H1 (cell line): ENCODE results near the gene RFX2. TPM values are rescaled to one million over a fixed set of nuclear protein-coding genes. Genes with fewer than 3 reads are reported as not detected.

Source experiments
- CTCF ChIA-PET: fragments of 300-600 bp; sonication (Branson Sonifier 250); formaldehyde crosslinking; loops from one replicate; lab custom pipeline; 2021; ENCODE audit not compliant: partially characterized antibody; lab: Charles Lee
- POLR2A ChIA-PET: fragments of 300-600 bp; sonication (Branson Sonifier 250); formaldehyde crosslinking; loops from one replicate; lab custom pipeline; 2021; ENCODE audit warnings: inconsistent platforms; ENCODE audit not compliant: partially characterized antibody; lab: Charles Lee
- DNase-seq, 2 experiments: peaks; one replicate each; pipeline versions ENCODE4 v3.0.0 to v3.0.0-alpha.2; 2010 to 2022; ENCODE audit warnings: low spot score in 2 of 2, low read depth in 1 of 2, mixed read lengths in 1 of 2
- FAIRE-seq: peaks from 2 replicates; lab custom pipeline; 2011; peaks lifted over from hg19 to GRCh38; lab: Jason Lieb, UNC
- H2AFZ ChIP-seq: 2 replicates; pipeline ENCODE4 v1.8.1; 2012; ENCODE audit warnings: low read length, inconsistent platforms
- H2AK5ac ChIP-seq: 2 replicates; pipeline ENCODE4 v1.6.1; 2013; ENCODE audit warnings: low read depth, low read length
- H2BK120ac ChIP-seq: replicated peaks from 2 replicates; pipeline ENCODE3; 2013; ENCODE audit warnings: low read depth, low read length, inconsistent platforms
- H2BK12ac ChIP-seq: 2 replicates; pipeline ENCODE4 v1.6.1; 2013; ENCODE audit warnings: low read depth, low read length
- H2BK15ac ChIP-seq: 2 replicates; pipeline ENCODE4 v1.6.1; 2013; ENCODE audit warnings: low read length
- H2BK20ac ChIP-seq: 2 replicates; pipeline ENCODE4 v1.6.1; 2013; ENCODE audit warnings: low read length
- H2BK5ac ChIP-seq: 2 replicates; pipeline ENCODE4 v1.6.1; 2013; ENCODE audit warnings: low read depth, low read length
- H3K14ac ChIP-seq: 2 replicates; pipeline ENCODE4 v1.6.1; 2013; ENCODE audit warnings: inconsistent platforms; ENCODE audit not compliant: insufficient read length
- H3K18ac ChIP-seq: 2 replicates; pipeline ENCODE4 v1.6.1; 2013; ENCODE audit warnings: low read length; ENCODE audit errors: extremely low read depth
- H3K23ac ChIP-seq: 2 replicates; pipeline ENCODE4 v1.6.1; 2013; ENCODE audit warnings: inconsistent platforms; ENCODE audit not compliant: insufficient read length
- H3K23me2 ChIP-seq: 2 replicates; pipeline ENCODE4 v1.6.1; 2013; ENCODE audit warnings: low read depth, low read length
- H3K27ac ChIP-seq: 2 replicates; pipeline ENCODE4 v1.6.1; 2011; ENCODE audit warnings: low read depth, low read length, inconsistent platforms
- H3K27me3 ChIP-seq, 4 experiments: replicated peaks in 1 of 4; 1 replicate in 1 of 4; 2 replicates in 3 of 4; pipeline versions ENCODE4 v1.6.1 to v1.8.1; 2011 to 2013; ENCODE audit warnings: low read length in 3 of 4, mild to moderate bottlenecking in 3 of 4, inconsistent platforms in 2 of 4, mixed read lengths in 2 of 4, moderate library complexity in 1 of 4; ENCODE audit not compliant: control insufficient read depth in 3 of 4, insufficient read depth in 3 of 4; ENCODE audit errors: extremely low read depth in 1 of 4
- H3K36me3 ChIP-seq, 4 experiments: 2 replicates each; pipeline versions ENCODE4 v1.6.1 to v1.8.1; 2011 to 2013; ENCODE audit warnings: mild to moderate bottlenecking in 4 of 4, low read length in 3 of 4, moderate library complexity in 2 of 4, control low read depth in 1 of 4, inconsistent platforms in 1 of 4; ENCODE audit not compliant: insufficient read depth in 4 of 4, control insufficient read depth in 2 of 4
- H3K4ac ChIP-seq: replicated peaks from 2 replicates; pipeline ENCODE3; 2013; ENCODE audit warnings: low read length, low read depth, mixed read lengths, inconsistent platforms; ENCODE audit not compliant: insufficient read length
- H3K4me1 ChIP-seq, 4 experiments: replicated peaks in 1 of 4; 1 replicate in 1 of 4; 2 replicates in 3 of 4; pipeline versions ENCODE4 v1.6.1 to v1.8.1; 2011 to 2013; ENCODE audit warnings: low read length in 3 of 4, inconsistent platforms in 2 of 4, mixed read lengths in 1 of 4; ENCODE audit not compliant: insufficient read depth in 4 of 4, control insufficient read depth in 3 of 4
- H3K4me2 ChIP-seq, 2 experiments: 2 replicates each; pipeline versions ENCODE4 v1.6.1 to v1.8.1; 2011 to 2013; ENCODE audit warnings: low read depth in 2 of 2, low read length in 2 of 2, control low read depth in 1 of 2, inconsistent platforms in 1 of 2, mild to moderate bottlenecking in 1 of 2; ENCODE audit not compliant: insufficient read depth in 1 of 2
- H3K4me3 ChIP-seq, 4 experiments: fragments of 200-600, 300-600 bp in 1 of 4; sonication (generic), shearing (Covaris generic), sonication (Bioruptor Twin) in 1 of 4; 2 replicates each; pipeline versions ENCODE4 v1.5.1 to v1.8.1; 2011 to 2016; ENCODE audit warnings: low read length in 4 of 4, low read depth in 3 of 4, control low read depth in 2 of 4, inconsistent platforms in 2 of 4, mild to moderate bottlenecking in 2 of 4, mixed read lengths in 1 of 4, moderate library complexity in 1 of 4; ENCODE audit not compliant: insufficient read depth in 2 of 4; ENCODE audit errors: extremely low read depth in 1 of 4
- H3K56ac ChIP-seq: replicated peaks from 2 replicates; pipeline ENCODE3; 2013; ENCODE audit warnings: low read depth, mild to moderate bottlenecking, mixed read lengths, low read length, inconsistent platforms; ENCODE audit not compliant: insufficient read length
- H3K79me1 ChIP-seq: 2 replicates; pipeline ENCODE4 v1.6.1; 2013; ENCODE audit warnings: low read depth, low read length, control low read depth
- H3K79me2 ChIP-seq, 2 experiments: 2 replicates each; pipeline versions ENCODE4 v1.6.1 to v1.8.1; 2012 to 2013; ENCODE audit warnings: low read length in 2 of 2, mild to moderate bottlenecking in 2 of 2, inconsistent platforms in 1 of 2; ENCODE audit not compliant: insufficient read depth in 2 of 2, control insufficient read depth in 1 of 2
- H3K9ac ChIP-seq, 4 experiments: replicated peaks in 1 of 4; 1 replicate in 1 of 4; 2 replicates in 3 of 4; pipeline versions ENCODE4 v1.6.1 to v1.8.1; 2011 to 2013; ENCODE audit warnings: low read depth in 3 of 4, low read length in 3 of 4, control low read depth in 2 of 4, mild to moderate bottlenecking in 2 of 4, moderate library complexity in 2 of 4, inconsistent platforms in 1 of 4; ENCODE audit errors: extremely low read depth in 1 of 4
- H3K9me3 ChIP-seq, 2 experiments: 2 replicates each; pipeline versions ENCODE4 v1.6.1 to v1.8.1; 2012 to 2013; ENCODE audit warnings: mild to moderate bottlenecking in 2 of 2, moderate library complexity in 2 of 2, control low read depth in 1 of 2, inconsistent platforms in 1 of 2, low read depth in 1 of 2, low read length in 1 of 2, mixed read lengths in 1 of 2; ENCODE audit not compliant: insufficient read depth in 2 of 2
- H4K20me1 ChIP-seq, 2 experiments: replicated peaks in 1 of 2; 2 replicates each; pipeline versions ENCODE3 to v1.8.1; 2011 to 2013; ENCODE audit warnings: inconsistent platforms in 2 of 2, low read length in 2 of 2, mild to moderate bottlenecking in 1 of 2; ENCODE audit not compliant: insufficient read depth in 2 of 2, control insufficient read depth in 1 of 2
- H4K5ac ChIP-seq: 2 replicates; pipeline ENCODE4 v1.6.1; 2013; ENCODE audit warnings: low read length, low read depth, mixed read lengths, inconsistent platforms; ENCODE audit not compliant: insufficient read length
- H4K8ac ChIP-seq: 2 replicates; pipeline ENCODE4 v1.8.0; 2013; ENCODE audit warnings: mild to moderate bottlenecking, moderate library complexity, low read length, inconsistent platforms; ENCODE audit not compliant: insufficient read depth; ENCODE audit errors: extremely low read depth
- H4K91ac ChIP-seq: replicated peaks from 2 replicates; pipeline ENCODE3; 2013; ENCODE audit warnings: low read length, mixed read lengths, inconsistent platforms; ENCODE audit not compliant: insufficient read length
- EZH2 ChIP-seq: fragments of 200-600 bp; sonication (generic); IDR thresholded peaks from 2 replicates; pipeline ENCODE4 v1.7.1; 2012; ENCODE audit warnings: low read depth, mild to moderate bottlenecking, moderate library complexity, low read length, inconsistent platforms; ENCODE audit not compliant: severe bottlenecking
- HDAC2 ChIP-seq, 2 experiments: fragments of 300-600 bp in 1 of 2; sonication (generic) in 1 of 2; IDR thresholded peaks; 2 replicates each; pipeline ENCODE4 v1.6.1; 2011 to 2012; ENCODE audit warnings: low read depth in 2 of 2, low read length in 2 of 2, mild to moderate bottlenecking in 2 of 2, moderate library complexity in 2 of 2, borderline replicate concordance in 1 of 2, inconsistent platforms in 1 of 2
- NANOG ChIP-seq: IDR thresholded peaks from 2 replicates; pipeline ENCODE4 v1.6.1; 2011; ENCODE audit warnings: low read length, low read depth, mild to moderate bottlenecking, inconsistent platforms; ENCODE audit not compliant: insufficient read depth, poor library complexity, severe bottlenecking
- RNF2 ChIP-seq: fragments of 200-900, 300-1000 bp; sonication (generic); IDR thresholded peaks from 2 replicates; pipeline ENCODE4 v1.7.1; 2016; ENCODE audit warnings: borderline replicate concordance, low read depth, mild to moderate bottlenecking, antibody characterized with exemption, low read length; ENCODE audit not compliant: poor library complexity, severe bottlenecking; ENCODE audit errors: missing control alignments
- SUZ12 ChIP-seq: fragments of 200-600 bp; sonication (generic); IDR thresholded peaks from 2 replicates; pipeline ENCODE4 v1.6.1; 2012; ENCODE audit warnings: mild to moderate bottlenecking, inconsistent platforms, low read length, moderate library complexity, mixed read lengths
- ZNF274 ChIP-seq: IDR thresholded peaks from 2 replicates; pipeline ENCODE4 v1.7.0; 2012; ENCODE audit warnings: low read length, borderline replicate concordance; ENCODE audit errors: extremely low read depth
- WGBS, 2 experiments: shearing (Covaris generic) in 1 of 2; methylation state at CpG; one replicate each; pipeline versions ENCODE4 v1.1.6 to v1.1.7; 2013 to 2015; ENCODE audit warnings: low lambda C conversion rate in 2 of 2, mixed read lengths in 2 of 2, inconsistent platforms in 1 of 2, low coverage in 1 of 2, missing lambda C conversion rate in 1 of 2; ENCODE audit not compliant: insufficient replicate concordance in 2 of 2, insufficient coverage in 1 of 2, insufficient read length in 1 of 2; ENCODE audit errors: extremely low coverage in 1 of 2, missing lambda C conversion rate in 1 of 2; 5-methylcytosine and 5-hydroxymethylcytosine counted together
- polyA plus RNA-seq, 7 experiments: library from polyadenylated mRNA; depleted of rRNA in 3 of 7; stranded (reverse) in 5 of 7; unstranded in 2 of 7; fragments of >200 nt in 5 of 7; fragments of 200-250 nt in 2 of 7; gene quantifications; 1 replicate in 5 of 7; 2 replicates in 1 of 7; 4 replicates in 1 of 7; pipeline versions ENCODE4 v1.2.1 to v1.2.3, GENCODE V29; 2011 to 2013; ENCODE audit warnings: missing spikeins in 2 of 7, mixed read lengths in 2 of 7
- total RNA-seq: library from RNA; stranded (reverse); fragmentation: NEBNext Ultra II Directional; extraction: Animal tissue kit (Norgen Biotek cat#: 25700); gene quantifications from 2 replicates; pipeline ENCODE4 v1.2.1, GENCODE V29; 2021
- TF ChIP-seq, protein P1 (sequence below): IDR thresholded peaks from 2 replicates; pipeline ENCODE4 v1.6.1; 2011; ENCODE audit warnings: low read length, improper control_type of control experiment

Gene RFX2
- total and polyA plus RNA-seq, 2 of the 8 experiments (the other 6 are each of a cell fraction or from before 2014, with no cell fraction given), result 4.8 to 5.3 TPM

DNA sequence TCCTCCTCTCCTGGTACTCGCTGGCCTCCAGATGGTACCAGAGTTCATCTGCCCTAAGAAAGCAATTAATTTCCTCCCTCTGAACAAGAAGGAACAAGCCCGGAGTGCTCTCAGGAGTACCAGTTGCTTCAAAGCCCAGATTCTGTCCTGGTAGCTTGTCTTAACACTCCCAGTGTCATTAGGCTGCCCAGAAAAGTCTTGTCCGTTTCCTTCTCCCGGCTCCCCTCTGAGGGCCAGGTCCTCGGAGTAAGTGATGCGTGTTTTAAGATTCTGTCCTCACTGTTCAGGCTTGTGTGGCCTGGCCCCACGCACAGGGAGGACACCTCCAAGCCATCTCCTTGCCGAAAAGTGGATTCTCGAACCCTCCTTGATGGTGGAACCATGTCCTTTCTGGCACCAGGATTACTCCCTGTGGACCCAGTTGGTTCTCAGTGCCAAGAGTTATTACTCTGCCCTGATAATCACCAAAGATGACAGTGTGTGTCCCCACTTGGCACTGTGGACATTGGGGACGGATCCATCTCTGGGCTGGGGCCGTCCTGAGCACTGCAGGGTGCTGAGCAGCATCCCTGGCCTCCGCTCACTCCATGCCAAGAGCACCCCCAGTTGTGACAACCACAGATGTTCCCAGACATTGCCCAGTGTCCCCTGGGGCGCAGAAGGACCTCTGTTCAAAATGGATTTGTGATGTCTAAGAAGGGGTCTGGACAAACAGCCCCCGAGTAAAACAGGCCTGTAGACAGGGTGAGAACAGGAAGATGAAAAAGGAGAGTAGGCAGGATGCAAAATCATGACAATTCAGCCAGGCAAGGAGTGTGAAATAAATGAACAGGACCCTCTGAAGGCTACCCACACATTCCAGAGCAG, 52.4 kb downstream of the RFX2 start:
- no peak overlapping the region for H2AFZ ChIP-seq

More for the DNA sequence above, 52.4 kb downstream of the RFX2 start:
- H4K5ac ChIP-seq, result no peak overlapping the region
- no peaks in the 10 kb centered on the region for H3K79me1 ChIP-seq
- no peak overlapping the region for H4K91ac ChIP-seq
- no peak overlapping the region for H3K56ac ChIP-seq
- TF ChIP-seq, protein P1, sequence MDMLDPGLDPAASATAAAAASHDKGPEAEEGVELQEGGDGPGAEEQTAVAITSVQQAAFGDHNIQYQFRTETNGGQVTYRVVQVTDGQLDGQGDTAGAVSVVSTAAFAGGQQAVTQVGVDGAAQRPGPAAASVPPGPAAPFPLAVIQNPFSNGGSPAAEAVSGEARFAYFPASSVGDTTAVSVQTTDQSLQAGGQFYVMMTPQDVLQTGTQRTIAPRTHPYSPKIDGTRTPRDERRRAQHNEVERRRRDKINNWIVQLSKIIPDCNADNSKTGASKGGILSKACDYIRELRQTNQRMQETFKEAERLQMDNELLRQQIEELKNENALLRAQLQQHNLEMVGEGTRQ, result no peak
- TF ChIP-seq SUZ12, result no peak
- no peak for TF ChIP-seq EZH2
- TF ChIP-seq NANOG, result no peak
- no peak for TF ChIP-seq HDAC2 (IDR thresholded peaks at IDR 0.05; ENCODE audit: borderline replicate concordance in 1 of 2, low read depth in 2 of 2, low read length in 2 of 2)
- TF ChIP-seq ZNF274, result no peak
- TF ChIP-seq RNF2, result no peak
- no peak overlapping the region for H3K23ac ChIP-seq
- H2BK15ac ChIP-seq, result no peak overlapping the region
- no peak overlapping the region for H2BK20ac ChIP-seq
- no peak overlapping the region for H3K18ac ChIP-seq
- no peak overlapping the region for H3K4me3 ChIP-seq
- 89% methylated on average over 14 of the region's 14 CpGs; no CpG with 5 or more reads in 1 of the 2 experiments for WGBS, 2 experiments
- H3K79me2 ChIP-seq, result no peaks in the 10 kb centered on the region
- H3K9ac ChIP-seq, result no peak overlapping the region
- no peak overlapping the region for H3K4me2 ChIP-seq
- no peaks in the 10 kb centered on the region for H3K9me3 ChIP-seq
- POLR2A ChIA-PET, result no interaction called here
- peak overlapping the region; percentile 5; the same call in 1 of the 2 replicates for H2AK5ac ChIP-seq
- no peaks in the 10 kb centered on the region for H3K36me3 ChIP-seq
- peaks cover 0 to 3% (median 0%) of the 10 kb centered on the region in 4 experiments; a peak in 1 of 7 replicates for H3K4me1 ChIP-seq
- 0 out of 2 replicates have a peak, but pooled peaks cover 2% of the 10 kb centered on the region for H3K23me2 ChIP-seq
- no peak overlapping the region for H3K4ac ChIP-seq
- peak overlapping the region; percentile 90; the same call in 1 of the 2 replicates for H2BK12ac ChIP-seq
- peaks cover 0 to 2% of the 10 kb centered on the region in 2 experiments for H4K20me1 ChIP-seq
- CTCF ChIA-PET, result interaction anchor here (0.8 to 1.8 kb wide), 4 partner anchors 10 to 63 kb away, joined by 3 to 6 read pairs (median 4); no protein-coding TSS in a partner anchor
- H4K8ac ChIP-seq, result no peak overlapping the region
- H3K27me3 ChIP-seq, result 0 out of 7 replicates have a peak, but pooled peaks cover 0 to 2% (median 0%) of the 10 kb centered on the region in 4 experiments
- DNase-seq (no peak), FAIRE-seq (no peak)
- no peak overlapping the region for H3K14ac ChIP-seq
- H2BK120ac ChIP-seq, result no peak overlapping the region
- H2BK5ac ChIP-seq, result no peak overlapping the region
- no peak overlapping the region for H3K27ac ChIP-seq
